ENCODE measurements around the gene ABCA2. TPM values are rescaled to one million over a fixed set of nuclear protein-coding genes. Genes with fewer than 3 reads are reported as not detected.

ABCA2 gene
- total RNA-seq, 1 donor from 2014 or later = 62.4 TPM

GRCh38 chr9:137069508-137070091 lies 41.6 kb upstream of the ABCA2 start:
- Mint-ChIP-seq H3K36me3 (ENCODE audit: low read depth) (no peaks in the 10 kb centered on the region), H3K27ac (ENCODE audit: unreplicated experiment) (no peak overlapping the region), H3K4me1 (ENCODE audit: low read depth) (peaks cover 13% of the 10 kb centered on the region), H3K27me3 (ENCODE audit: low read depth) (no peaks in the 10 kb centered on the region), H3K9me3 (ENCODE audit: low read depth) (no peaks in the 10 kb centered on the region), H3K4me3 (ENCODE audit: unreplicated experiment) (no peak overlapping the region)
- DNase-seq (ENCODE audit: low spot score) = no peak
- TF ChIP-seq CTCF (IDR thresholded peaks at IDR 0.05) = no peak

- no peak for DNase-seq (ENCODE audit: low spot score)
- peaks cover 15% of the 10 kb centered on the region for H3K4me1 Mint-ChIP-seq (ENCODE audit: low read depth)
- H3K36me3 Mint-ChIP-seq (ENCODE audit: low read depth) = no peaks in the 10 kb centered on the region
- TF ChIP-seq CTCF (IDR thresholded peaks at IDR 0.05) = no peak
- no peaks in the 10 kb centered on the region for H3K9me3 Mint-ChIP-seq (ENCODE audit: low read depth)
- H3K27me3 Mint-ChIP-seq (ENCODE audit: low read depth) = no peaks in the 10 kb centered on the region
- H3K4me3 Mint-ChIP-seq (ENCODE audit: unreplicated experiment) = no peak overlapping the region
- H3K27ac Mint-ChIP-seq (ENCODE audit: unreplicated experiment) = no peak overlapping the region
Observed at GRCh38 chr9:137068539-137069507, 40.8 kb upstream of the ABCA2 start.

- Mint-ChIP-seq H3K4me3 (ENCODE audit: unreplicated experiment) (no peak overlapping the region), H3K27me3 (ENCODE audit: low read depth) (no peaks in the 10 kb centered on the region), H3K27ac (ENCODE audit: unreplicated experiment) (no peak overlapping the region), H3K4me1 (ENCODE audit: low read depth) (peaks cover 15% of the 10 kb centered on the region), H3K36me3 (ENCODE audit: low read depth) (no peaks in the 10 kb centered on the region), H3K9me3 (ENCODE audit: low read depth) (no peaks in the 10 kb centered on the region)
- peak; percentile 86 for TF ChIP-seq CTCF (IDR thresholded peaks at IDR 0.05)
- DNase-seq (ENCODE audit: low spot score) = no peak
Observed at GRCh38 chr9:137067860-137068538, 40.0 kb upstream of the ABCA2 start.

- H3K9me3 Mint-ChIP-seq (ENCODE audit: low read depth) = no peaks in the 10 kb centered on the region
- H3K36me3 Mint-ChIP-seq (ENCODE audit: low read depth) = no peaks in the 10 kb centered on the region
- no peak for DNase-seq (ENCODE audit: low spot score)
- no peak overlapping the region for H3K4me3 Mint-ChIP-seq (ENCODE audit: unreplicated experiment)
- no peak for TF ChIP-seq CTCF (IDR thresholded peaks at IDR 0.05)
- H3K27me3 Mint-ChIP-seq (ENCODE audit: low read depth) = no peaks in the 10 kb centered on the region
- peaks cover 14% of the 10 kb centered on the region for H3K4me1 Mint-ChIP-seq (ENCODE audit: low read depth)
- H3K27ac Mint-ChIP-seq (ENCODE audit: unreplicated experiment) = no peak overlapping the region
Observed at GRCh38 chr9:137066096-137066861, 38.2 kb upstream of the ABCA2 start.

Measured in chondrocyte (in vitro differentiated cells).